Measurements from ENCODE around the gene FYN.

GRCh38 chr6:111774346-111774703, 98.9 kb downstream of the FYN start:
- TF ChIP-seq POLR2A (IDR thresholded peaks at IDR 0.05; ENCODE audit: low read length) (no peak), CTCF (IDR thresholded peaks at IDR 0.05) (no peak), EP300 (IDR thresholded peaks at IDR 0.05) (no peak), SMC3 (IDR thresholded peaks at IDR 0.05) (no peak)
